ENCODE results near the gene EEFSEC. TPM values are rescaled to one million over a fixed set of nuclear protein-coding genes. Genes with fewer than 3 reads are reported as not detected.

Gene EEFSEC
- total RNA-seq, 1 experiment from 2014 or later: 37.7 TPM

DNA sequence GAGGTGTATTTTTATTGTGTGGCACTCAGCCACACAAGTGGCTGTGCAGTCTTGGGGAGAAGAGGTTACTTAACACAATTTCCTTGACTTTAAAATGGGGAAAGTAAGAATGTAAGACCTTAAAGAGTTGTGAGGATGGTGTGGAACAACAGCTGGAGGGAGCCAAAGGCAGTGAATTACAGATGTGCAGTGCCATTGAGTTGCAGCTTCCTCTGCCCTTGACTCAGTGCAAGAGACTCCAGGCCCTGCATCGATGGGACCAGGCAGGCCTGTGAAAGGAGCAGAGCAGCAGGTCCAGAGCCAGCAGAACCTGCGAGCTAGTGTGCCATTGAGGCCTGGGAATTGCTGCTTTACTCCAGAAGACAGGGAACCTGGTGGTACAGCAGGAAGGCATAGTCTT, 27.2 kb downstream of the EEFSEC start:
- Mint-ChIP-seq H3K27ac (ENCODE audit: unreplicated experiment) (no peak overlapping the region), H3K9me3 (ENCODE audit: low read depth, unreplicated experiment) (no peaks in the 10 kb centered on the region), H3K4me3 (ENCODE audit: low read depth, unreplicated experiment) (no peak overlapping the region), H3K4me1 (ENCODE audit: low read depth, unreplicated experiment) (no peaks in the 10 kb centered on the region), H3K27me3 (ENCODE audit: unreplicated experiment) (no peaks in the 10 kb centered on the region), H3K36me3 (ENCODE audit: insufficient read depth, unreplicated experiment) (no peaks in the 10 kb centered on the region)
- TF ChIP-seq, protein P1, sequence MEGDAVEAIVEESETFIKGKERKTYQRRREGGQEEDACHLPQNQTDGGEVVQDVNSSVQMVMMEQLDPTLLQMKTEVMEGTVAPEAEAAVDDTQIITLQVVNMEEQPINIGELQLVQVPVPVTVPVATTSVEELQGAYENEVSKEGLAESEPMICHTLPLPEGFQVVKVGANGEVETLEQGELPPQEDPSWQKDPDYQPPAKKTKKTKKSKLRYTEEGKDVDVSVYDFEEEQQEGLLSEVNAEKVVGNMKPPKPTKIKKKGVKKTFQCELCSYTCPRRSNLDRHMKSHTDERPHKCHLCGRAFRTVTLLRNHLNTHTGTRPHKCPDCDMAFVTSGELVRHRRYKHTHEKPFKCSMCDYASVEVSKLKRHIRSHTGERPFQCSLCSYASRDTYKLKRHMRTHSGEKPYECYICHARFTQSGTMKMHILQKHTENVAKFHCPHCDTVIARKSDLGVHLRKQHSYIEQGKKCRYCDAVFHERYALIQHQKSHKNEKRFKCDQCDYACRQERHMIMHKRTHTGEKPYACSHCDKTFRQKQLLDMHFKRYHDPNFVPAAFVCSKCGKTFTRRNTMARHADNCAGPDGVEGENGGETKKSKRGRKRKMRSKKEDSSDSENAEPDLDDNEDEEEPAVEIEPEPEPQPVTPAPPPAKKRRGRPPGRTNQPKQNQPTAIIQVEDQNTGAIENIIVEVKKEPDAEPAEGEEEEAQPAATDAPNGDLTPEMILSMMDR (IDR thresholded peaks at IDR 0.05; ENCODE audit: unreplicated experiment): no peak
- intact Hi-C loops (cut with micrococcal nuclease; ENCODE audit: unreplicated experiment): no loop called here
- CTCF ChIA-PET: no interaction called here
- DNase-seq: no peak
- BruUV-seq (replicated peaks): no TSS peak

DNA sequence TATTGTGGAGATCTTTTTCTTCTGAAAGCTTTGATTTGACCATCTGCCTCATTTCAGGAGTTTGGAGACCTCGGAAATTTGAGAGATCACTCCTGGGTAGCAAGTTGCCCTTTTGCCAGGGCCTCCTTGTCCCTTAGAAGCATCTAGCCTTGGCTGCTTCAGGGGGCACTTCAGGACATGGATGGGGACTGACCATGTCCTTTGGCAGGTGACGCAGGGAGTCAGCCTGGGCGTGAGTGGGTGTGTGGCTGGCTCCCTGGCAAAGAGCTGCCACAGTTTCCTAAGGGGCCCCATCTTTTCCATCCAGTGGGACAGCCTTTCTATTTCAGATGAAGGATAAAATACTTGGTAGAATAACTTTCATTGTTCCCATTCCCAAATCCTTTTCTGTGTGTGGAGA, 27.6 kb downstream of the EEFSEC start:
- intact Hi-C loops (cut with micrococcal nuclease; ENCODE audit: unreplicated experiment): no loop called here
- BruUV-seq (replicated peaks): no TSS peak
- H3K36me3 Mint-ChIP-seq (ENCODE audit: insufficient read depth, unreplicated experiment): no peaks in the 10 kb centered on the region
- H3K4me3 Mint-ChIP-seq (ENCODE audit: low read depth, unreplicated experiment): no peak overlapping the region
- TF ChIP-seq, protein P1 (IDR thresholded peaks at IDR 0.05; ENCODE audit: unreplicated experiment): no peak
- H3K27me3 Mint-ChIP-seq (ENCODE audit: unreplicated experiment): no peaks in the 10 kb centered on the region
- no peak for DNase-seq
- H3K9me3 Mint-ChIP-seq (ENCODE audit: low read depth, unreplicated experiment): no peaks in the 10 kb centered on the region
- CTCF ChIA-PET: no interaction called here
- H3K4me1 Mint-ChIP-seq (ENCODE audit: low read depth, unreplicated experiment): no peaks in the 10 kb centered on the region
- no peak overlapping the region for H3K27ac Mint-ChIP-seq (ENCODE audit: unreplicated experiment)

DNA sequence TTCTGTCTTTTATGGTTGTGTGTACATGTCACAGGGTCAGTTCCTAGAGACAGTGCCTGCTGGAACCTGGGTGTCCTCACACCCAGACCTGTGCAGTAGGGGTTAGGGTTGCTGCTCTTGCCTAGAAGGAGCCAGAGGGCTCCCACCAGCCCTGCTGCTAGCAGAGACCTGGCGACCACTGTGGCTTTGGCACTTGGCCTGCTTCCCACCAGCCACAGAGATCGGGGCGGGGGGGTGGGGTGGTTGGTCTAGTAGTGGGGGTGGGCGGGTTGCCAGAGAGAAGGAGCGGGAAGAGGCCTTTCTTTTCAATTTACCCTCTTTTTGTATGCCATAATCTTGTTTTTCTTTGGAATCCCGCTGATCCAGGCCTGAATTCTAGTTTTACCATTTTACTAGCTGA, 29.4 kb downstream of the EEFSEC start:
- TF ChIP-seq, protein P1 (IDR thresholded peaks at IDR 0.05; ENCODE audit: unreplicated experiment): no peak
- Mint-ChIP-seq H3K36me3 (ENCODE audit: insufficient read depth, unreplicated experiment) (no peaks in the 10 kb centered on the region), H3K27ac (ENCODE audit: unreplicated experiment) (no peak overlapping the region), H3K4me3 (ENCODE audit: low read depth, unreplicated experiment) (no peak overlapping the region), H3K27me3 (ENCODE audit: unreplicated experiment) (no peaks in the 10 kb centered on the region), H3K4me1 (ENCODE audit: low read depth, unreplicated experiment) (no peaks in the 10 kb centered on the region), H3K9me3 (ENCODE audit: low read depth, unreplicated experiment) (no peaks in the 10 kb centered on the region)
- CTCF ChIA-PET: interaction anchor here (0.5 kb wide), 1 partner anchor 72 kb away, joined by 4 read pairs; no protein-coding TSS in a partner anchor
- no TSS peak for BruUV-seq (replicated peaks)
- DNase-seq: no peak
- intact Hi-C loops (cut with micrococcal nuclease; ENCODE audit: unreplicated experiment): no loop called here

DNA sequence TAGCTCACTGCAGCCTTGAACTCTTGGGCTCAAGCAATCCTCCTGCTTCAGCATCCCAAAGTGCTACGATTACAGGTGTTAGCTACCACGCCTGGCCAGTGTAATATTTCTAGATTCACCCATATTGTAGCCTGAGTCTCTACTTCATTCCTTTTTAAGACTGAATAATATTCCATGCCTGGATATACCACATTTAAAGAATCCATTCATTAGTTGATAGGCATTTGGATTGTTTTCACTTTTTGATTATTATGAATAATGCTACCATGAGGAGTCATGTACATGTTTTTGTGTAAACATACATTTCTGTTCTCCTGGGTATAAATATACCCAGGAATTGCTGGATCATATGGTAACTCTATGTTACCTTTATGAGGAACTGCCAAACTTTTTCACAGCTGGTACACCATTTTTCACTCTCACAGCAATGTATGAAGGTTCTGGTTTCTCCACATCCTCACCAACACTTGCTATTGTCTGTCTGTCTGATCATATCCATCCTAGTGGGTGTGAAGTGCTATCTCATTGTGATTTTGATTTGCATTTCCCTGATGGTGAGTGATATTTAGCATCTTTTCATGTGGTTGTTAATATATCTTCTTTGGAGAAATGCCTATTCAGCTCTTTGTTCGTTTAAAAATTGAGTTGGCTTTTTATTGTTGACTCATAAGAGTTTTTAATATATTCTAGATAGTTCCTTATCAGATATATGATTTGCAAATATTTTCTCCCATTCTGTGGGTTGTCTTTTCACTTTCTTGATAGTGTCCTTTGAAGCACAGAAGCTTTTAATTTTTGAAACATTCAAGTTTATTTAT, 32.6 kb downstream of the EEFSEC start:
- DNase-seq: no peak
- Mint-ChIP-seq H3K4me1 (ENCODE audit: low read depth, unreplicated experiment) (no peaks in the 10 kb centered on the region), H3K36me3 (ENCODE audit: insufficient read depth, unreplicated experiment) (no peaks in the 10 kb centered on the region), H3K27ac (ENCODE audit: unreplicated experiment) (no peak overlapping the region), H3K9me3 (ENCODE audit: low read depth, unreplicated experiment) (no peaks in the 10 kb centered on the region), H3K27me3 (ENCODE audit: unreplicated experiment) (no peaks in the 10 kb centered on the region), H3K4me3 (ENCODE audit: low read depth, unreplicated experiment) (no peak overlapping the region)
- no TSS peak for BruUV-seq (replicated peaks)
- intact Hi-C loops (cut with micrococcal nuclease; ENCODE audit: unreplicated experiment): no loop called here
- TF ChIP-seq, protein P1 (IDR thresholded peaks at IDR 0.05; ENCODE audit: unreplicated experiment): no peak
- CTCF ChIA-PET: interaction anchor here (0.8 to 1.0 kb wide), 2 partner anchors 10 to 37 kb away, joined by 3 to 4 read pairs; no protein-coding TSS in a partner anchor

Measured in Calu3 (cell line).